ENCODE results near the gene TMEM119.
"Not testable (repeated sequence)": the region's sequence is repeated elsewhere in the genome, so short reads cannot be mapped to it uniquely, and the experiment has no call there.

The TMEM119 gene

GRCh38 chr12:108577458-108577857 lies 20.4 kb downstream of the TMEM119 start:
- Histone ChIP-seq H3K4me3 (ENCODE audit: severe bottlenecking) (no peak overlapping the region), H3K9me3 (ENCODE audit: severe bottlenecking) (no peaks in the 10 kb centered on the region), H3K36me3 (ENCODE audit: low read depth) (no peaks in the 10 kb centered on the region), H3K4me1 (ENCODE audit: insufficient read depth, poor library complexity, severe bottlenecking) (no peaks in the 10 kb centered on the region), H3K27ac (ENCODE audit: poor library complexity, severe bottlenecking) (no peak overlapping the region), H3K27me3 (ENCODE audit: insufficient read depth, poor library complexity, severe bottlenecking) (no peaks in the 10 kb centered on the region)
- TF ChIP-seq, protein P1, sequence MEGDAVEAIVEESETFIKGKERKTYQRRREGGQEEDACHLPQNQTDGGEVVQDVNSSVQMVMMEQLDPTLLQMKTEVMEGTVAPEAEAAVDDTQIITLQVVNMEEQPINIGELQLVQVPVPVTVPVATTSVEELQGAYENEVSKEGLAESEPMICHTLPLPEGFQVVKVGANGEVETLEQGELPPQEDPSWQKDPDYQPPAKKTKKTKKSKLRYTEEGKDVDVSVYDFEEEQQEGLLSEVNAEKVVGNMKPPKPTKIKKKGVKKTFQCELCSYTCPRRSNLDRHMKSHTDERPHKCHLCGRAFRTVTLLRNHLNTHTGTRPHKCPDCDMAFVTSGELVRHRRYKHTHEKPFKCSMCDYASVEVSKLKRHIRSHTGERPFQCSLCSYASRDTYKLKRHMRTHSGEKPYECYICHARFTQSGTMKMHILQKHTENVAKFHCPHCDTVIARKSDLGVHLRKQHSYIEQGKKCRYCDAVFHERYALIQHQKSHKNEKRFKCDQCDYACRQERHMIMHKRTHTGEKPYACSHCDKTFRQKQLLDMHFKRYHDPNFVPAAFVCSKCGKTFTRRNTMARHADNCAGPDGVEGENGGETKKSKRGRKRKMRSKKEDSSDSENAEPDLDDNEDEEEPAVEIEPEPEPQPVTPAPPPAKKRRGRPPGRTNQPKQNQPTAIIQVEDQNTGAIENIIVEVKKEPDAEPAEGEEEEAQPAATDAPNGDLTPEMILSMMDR (IDR thresholded peaks at IDR 0.05; ENCODE audit: poor library complexity, severe bottlenecking), result no peak
- DNase-seq (ENCODE audit: low spot score) (no peak), ATAC-seq (ENCODE audit: low read depth) (no peak)

DNA sequence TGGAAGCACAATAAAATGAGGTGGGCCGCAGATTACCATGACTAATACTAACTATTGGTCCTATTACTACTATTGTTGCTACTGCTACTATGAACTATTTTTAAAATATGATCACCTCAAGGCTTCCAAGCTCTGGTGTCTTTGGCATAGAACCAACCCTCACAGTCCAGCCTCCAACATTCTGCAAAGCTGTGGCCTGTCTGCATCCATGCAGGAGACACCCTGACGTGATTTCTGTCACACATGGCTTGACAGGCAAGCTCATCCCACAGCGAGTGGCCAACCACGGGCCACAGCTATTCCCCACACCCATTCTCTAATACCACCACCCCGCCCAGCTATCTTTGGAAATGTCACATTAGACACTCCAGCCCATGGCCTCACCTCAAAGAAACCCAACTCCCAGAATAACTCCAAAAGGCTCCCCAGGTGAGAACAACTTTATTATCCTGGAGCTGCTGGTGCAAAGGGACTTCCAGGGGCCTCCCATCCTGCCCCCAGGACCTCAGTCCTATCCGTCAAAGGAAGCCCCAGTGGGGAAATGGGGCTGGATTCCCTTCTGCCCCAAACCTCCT lies 21.1 kb downstream of the TMEM119 start:
- Histone ChIP-seq H3K4me3 (ENCODE audit: severe bottlenecking) (no peak overlapping the region), H3K4me1 (ENCODE audit: insufficient read depth, poor library complexity, severe bottlenecking) (no peaks in the 10 kb centered on the region), H3K9me3 (ENCODE audit: severe bottlenecking) (no peaks in the 10 kb centered on the region), H3K27ac (ENCODE audit: poor library complexity, severe bottlenecking) (no peak overlapping the region), H3K36me3 (ENCODE audit: low read depth) (no peaks in the 10 kb centered on the region), H3K27me3 (ENCODE audit: insufficient read depth, poor library complexity, severe bottlenecking) (no peaks in the 10 kb centered on the region)
- DNase-seq (ENCODE audit: low spot score) (no peak), ATAC-seq (ENCODE audit: low read depth) (no peak)
- TF ChIP-seq, protein P1 (IDR thresholded peaks at IDR 0.05; ENCODE audit: poor library complexity, severe bottlenecking), result no peak

DNA sequence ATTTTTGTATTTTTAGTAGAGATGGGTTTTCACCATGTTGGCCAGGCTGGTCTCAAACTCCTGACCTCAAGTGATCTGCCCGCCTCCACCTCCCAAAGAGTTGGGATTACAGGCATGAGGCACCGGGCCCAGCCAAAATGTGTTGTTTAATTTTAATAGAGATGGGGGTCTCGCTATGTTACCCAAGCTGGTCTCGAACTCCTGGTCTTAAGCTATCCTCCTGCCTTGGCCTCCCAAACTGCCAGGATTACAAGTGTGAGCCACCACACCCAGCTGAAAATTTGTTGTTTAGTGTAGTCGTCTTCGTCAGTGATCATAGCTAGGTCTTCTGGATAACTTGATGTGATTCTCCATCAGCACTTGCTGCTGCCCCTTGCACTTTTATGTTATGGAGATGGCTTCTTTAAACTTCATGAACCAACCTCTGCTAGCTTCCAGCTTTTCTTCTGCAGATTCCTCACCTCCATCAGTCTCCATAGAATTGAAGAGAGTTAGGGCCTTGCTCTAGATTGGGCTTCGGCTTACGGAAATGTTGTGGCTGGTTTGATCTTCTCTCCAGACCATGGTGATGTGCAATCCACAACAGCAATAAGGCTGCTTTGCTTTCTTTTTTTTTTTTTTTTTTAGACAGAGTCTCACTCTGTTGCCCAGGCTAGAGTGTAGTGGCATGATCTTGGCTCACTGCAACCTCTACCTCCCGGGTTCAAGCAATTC lies 22.5 kb downstream of the TMEM119 start:
- Histone ChIP-seq H3K27ac (ENCODE audit: poor library complexity, severe bottlenecking) (no peak overlapping the region), H3K36me3 (ENCODE audit: low read depth) (no peaks in the 10 kb centered on the region), H3K4me1 (ENCODE audit: insufficient read depth, poor library complexity, severe bottlenecking) (no peaks in the 10 kb centered on the region), H3K4me3 (ENCODE audit: severe bottlenecking) (no peak overlapping the region), H3K27me3 (ENCODE audit: insufficient read depth, poor library complexity, severe bottlenecking) (no peaks in the 10 kb centered on the region), H3K9me3 (ENCODE audit: severe bottlenecking) (no peaks in the 10 kb centered on the region)
- TF ChIP-seq, protein P1 (IDR thresholded peaks at IDR 0.05; ENCODE audit: poor library complexity, severe bottlenecking), result no peak
- ATAC-seq (ENCODE audit: low read depth), result no peak
- DNase-seq (ENCODE audit: low spot score), result no peak

GRCh38 chr12:108574276-108574675 lies 23.6 kb downstream of the TMEM119 start:
- ATAC-seq (ENCODE audit: low read depth); H3K27me3 ChIP-seq (ENCODE audit: insufficient read depth, poor library complexity, severe bottlenecking); H3K9me3 ChIP-seq (ENCODE audit: severe bottlenecking); H3K4me1 ChIP-seq (ENCODE audit: insufficient read depth, poor library complexity, severe bottlenecking); DNase-seq (ENCODE audit: low spot score); H3K4me3 ChIP-seq (ENCODE audit: severe bottlenecking); H3K36me3 ChIP-seq (ENCODE audit: low read depth); H3K27ac ChIP-seq (ENCODE audit: poor library complexity, severe bottlenecking): not testable (repeated sequence)

DNA sequence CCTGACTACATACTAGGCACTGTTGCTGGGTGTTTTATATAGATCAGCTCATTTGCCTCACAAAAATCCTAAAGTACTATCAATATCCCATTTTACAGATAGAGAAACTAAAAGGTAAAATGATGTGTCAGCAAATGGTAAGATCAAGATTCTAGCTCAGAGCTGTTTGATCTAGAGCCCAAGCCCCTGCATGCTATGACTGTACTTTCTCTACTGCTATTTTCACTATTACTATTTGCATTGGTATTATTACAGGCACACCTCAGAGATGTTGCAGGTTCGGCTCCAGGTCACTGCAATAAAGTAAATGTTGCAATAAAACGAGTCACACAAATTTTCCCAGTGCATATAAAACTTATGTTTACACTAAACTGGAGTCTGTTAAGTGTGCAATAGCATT lies 24.6 kb downstream of the TMEM119 start:
- Histone ChIP-seq H3K27ac (ENCODE audit: poor library complexity, severe bottlenecking) (no peak overlapping the region), H3K4me3 (ENCODE audit: severe bottlenecking) (no peak overlapping the region), H3K27me3 (ENCODE audit: insufficient read depth, poor library complexity, severe bottlenecking) (no peaks in the 10 kb centered on the region), H3K4me1 (ENCODE audit: insufficient read depth, poor library complexity, severe bottlenecking) (no peaks in the 10 kb centered on the region), H3K36me3 (ENCODE audit: low read depth) (peaks cover 13% of the 10 kb centered on the region), H3K9me3 (ENCODE audit: severe bottlenecking) (no peaks in the 10 kb centered on the region)
- DNase-seq (ENCODE audit: low spot score) (no peak), ATAC-seq (ENCODE audit: low read depth) (no peak)
- TF ChIP-seq, protein P1 (IDR thresholded peaks at IDR 0.05; ENCODE audit: poor library complexity, severe bottlenecking), result no peak
